Measurements from ENCODE around the gene XIRP2. TPM values are rescaled to one million over a fixed set of nuclear protein-coding genes. Genes with fewer than 3 reads are reported as not detected.
"Not testable (repeated sequence)": the region's sequence is repeated elsewhere in the genome, so short reads cannot be mapped to it uniquely, and the experiment has no call there.

The XIRP2 gene
- total RNA-seq, 1 donor from 2014 or later, result 0.28 TPM

DNA sequence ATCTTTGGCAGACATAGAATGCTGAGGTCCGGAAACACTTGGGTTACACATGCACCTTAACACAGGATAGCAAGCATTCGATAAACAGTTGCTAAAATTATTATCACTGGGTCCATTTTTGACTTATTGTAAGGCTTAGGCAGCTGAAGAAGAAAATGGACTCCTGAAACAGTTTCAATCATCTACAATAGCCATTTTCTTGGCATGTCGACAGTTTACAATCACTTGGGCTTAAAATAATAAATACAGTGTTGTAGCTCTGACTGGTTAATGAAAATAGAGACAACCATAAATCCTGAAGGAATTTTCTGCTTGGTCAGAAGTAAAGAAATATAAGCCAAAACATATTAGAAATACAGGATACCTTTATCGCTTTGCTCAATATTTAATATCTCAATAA lies 169.2 kb downstream of the XIRP2 start:
- ATAC-seq, result no peak

DNA sequence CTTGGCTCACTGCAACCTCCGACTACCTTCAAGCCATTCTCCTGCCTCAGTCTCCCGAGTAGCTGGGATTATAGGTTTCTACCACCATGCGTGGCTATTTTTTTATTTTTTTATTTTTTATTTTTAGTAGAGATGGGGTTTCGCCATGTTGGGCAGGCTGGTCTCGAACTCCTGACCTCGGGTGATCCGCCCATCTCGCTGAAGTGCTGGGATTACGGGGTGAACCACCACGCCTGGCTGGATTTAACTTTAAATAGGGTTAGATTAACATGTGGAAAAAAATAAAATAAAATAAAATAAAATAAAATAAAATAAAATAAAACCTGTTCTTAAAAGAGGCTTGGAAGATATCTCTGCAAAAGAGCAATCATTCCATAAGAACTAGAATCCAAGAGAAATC lies 170.9 kb downstream of the XIRP2 start:
- no peak for ATAC-seq

DNA sequence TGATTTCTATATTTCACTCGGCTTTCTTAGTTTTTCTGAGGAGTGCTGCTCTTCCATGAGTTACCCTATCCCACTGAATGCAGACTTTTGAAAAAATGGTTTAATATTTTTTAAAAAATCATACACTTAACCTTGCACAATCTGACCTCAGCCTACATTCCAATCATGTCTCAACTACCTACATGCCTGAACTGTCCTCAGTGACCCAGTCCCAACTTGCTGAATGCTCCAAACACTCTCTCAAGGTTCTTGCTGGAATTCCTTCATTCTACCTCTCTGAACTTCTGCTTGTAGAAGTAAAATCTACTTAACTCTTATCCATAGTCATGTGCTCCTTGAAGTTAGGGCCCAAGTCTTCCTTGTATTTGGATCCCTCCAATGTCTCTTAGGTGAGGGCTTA lies 181.6 kb downstream of the XIRP2 start:
- no peak for ATAC-seq

DNA sequence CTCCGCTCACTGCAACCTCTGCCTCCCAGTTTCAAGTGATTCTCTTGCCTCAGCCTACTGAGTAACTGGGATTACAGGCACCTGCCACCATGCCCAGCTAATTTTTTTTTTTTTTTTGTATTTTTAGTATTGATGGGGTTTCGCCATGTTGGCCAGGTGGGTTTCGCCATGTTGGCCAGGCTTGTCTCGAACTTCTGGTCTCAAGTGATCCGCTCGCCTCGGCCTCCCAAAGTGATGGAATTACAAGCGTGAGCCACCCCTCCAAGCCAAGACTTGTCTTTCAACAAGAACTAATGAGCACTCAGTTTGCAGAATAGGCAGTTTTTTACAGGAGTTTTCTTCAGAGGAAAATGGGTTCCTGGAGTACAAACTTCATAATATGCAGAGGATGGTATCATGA lies 187.4 kb downstream of the XIRP2 start:
- ATAC-seq, result not testable (repeated sequence)

DNA sequence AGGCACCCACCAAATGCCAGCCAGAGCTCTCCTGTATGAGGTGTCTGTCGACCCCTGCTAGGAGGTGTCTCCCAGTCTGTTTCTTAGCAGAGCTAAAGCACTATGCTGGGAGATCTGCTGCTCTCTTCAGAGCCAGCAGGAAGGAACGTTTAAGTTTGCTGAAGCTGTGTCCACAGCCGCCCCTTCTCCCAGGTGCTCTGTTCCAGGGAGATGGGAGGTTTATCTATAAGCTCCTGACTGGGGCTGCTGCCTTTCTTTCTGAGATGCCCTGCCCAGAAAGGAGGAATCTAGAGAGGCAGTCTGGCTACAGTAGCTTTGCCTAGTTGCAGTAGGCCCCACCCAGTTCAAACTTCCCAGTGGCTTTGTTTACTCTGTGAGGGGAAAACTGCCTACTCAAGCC lies 210.7 kb downstream of the XIRP2 start:
- not testable (repeated sequence) for ATAC-seq

DNA sequence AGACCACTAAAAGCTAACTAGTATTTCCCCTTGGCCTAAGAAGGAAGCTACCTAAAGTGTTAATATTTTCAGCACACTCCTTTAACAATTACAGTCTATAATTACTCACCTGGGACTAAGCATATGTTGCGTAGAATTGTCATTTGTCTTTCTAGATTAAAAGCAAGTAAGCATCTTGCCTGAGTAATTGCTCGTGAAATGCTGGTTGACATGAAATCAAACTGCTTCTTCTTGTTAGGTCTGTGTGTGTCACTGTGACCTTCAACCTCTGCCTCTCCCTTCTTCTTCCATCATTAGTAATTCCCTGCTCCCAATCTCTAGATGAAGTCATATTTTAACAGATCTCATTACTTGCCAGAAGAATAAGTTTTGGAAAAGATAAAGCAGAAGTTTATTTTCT lies 212.2 kb downstream of the XIRP2 start:
- no peak for ATAC-seq

DNA sequence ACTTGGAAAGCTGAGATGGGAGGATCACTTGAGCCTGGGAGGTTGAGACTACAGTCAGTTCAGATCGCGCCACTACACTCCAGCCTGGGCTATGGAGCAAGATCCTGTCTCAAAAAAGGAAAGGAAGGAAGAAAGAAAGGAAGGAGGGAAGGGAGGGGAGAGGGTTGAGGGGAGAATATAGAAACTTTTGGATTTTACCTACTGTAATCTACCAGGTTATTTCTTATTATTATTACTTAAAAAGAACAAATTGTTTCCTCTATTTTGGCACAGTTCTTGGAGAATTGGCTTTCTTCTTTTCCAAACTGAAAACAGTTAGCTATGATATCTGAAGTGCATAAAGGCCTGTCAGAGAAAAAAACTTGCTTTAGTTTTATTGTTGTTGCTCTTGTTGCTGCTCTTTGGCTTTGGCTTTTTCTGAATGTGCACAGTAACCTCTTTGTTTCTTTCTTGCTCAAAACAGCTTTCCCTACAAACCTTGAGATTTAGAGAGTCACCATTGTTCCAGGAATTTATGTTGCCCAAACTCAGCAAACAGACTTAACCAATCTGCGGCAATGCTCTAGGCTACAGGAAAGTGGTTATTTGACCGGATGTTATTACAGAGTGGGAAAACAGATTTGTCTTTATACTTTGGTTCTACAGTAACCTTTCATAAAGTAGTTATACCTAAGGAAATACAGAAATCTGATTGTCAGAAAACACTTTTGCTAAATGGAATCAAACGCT lies 214.9 kb downstream of the XIRP2 start:
- no peak for ATAC-seq

DNA sequence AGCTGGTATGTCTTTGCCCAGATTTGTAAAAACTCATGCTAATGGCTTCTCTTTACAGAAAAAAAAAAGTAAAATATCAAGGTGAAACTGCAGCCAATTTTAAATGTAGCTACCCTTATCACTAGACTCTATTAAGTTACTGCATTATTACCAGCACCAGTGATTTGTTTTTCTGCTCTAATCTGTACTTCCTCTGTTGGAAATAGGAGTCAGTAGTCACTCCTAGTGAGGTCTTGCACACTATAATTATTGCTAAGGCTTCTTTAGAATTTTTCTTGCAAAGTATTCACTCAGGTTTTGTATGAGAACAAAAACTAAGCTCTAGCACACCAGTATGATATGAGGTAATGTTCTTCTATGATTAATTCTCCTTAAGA lies 215.5 kb downstream of the XIRP2 start:
- no peak for ATAC-seq

DNA sequence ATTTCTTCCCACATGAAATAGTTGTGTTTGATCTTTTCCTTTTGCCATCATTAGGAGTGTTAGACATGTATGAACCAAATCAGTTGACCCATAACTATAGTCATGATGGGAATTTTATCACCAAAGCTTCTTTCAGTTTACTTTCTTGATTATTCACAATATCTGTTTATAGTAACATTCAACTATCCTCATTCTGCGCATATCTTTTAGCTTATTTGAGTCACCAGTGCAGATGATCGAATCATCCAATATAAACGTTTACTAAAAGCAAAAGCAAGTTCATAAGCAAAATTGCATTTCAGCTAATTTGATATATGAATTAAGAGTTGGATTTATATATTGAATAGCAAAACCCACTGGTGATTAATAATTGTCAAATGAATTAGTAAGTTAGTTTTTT lies 216.4 kb downstream of the XIRP2 start:
- ATAC-seq, result no peak

DNA sequence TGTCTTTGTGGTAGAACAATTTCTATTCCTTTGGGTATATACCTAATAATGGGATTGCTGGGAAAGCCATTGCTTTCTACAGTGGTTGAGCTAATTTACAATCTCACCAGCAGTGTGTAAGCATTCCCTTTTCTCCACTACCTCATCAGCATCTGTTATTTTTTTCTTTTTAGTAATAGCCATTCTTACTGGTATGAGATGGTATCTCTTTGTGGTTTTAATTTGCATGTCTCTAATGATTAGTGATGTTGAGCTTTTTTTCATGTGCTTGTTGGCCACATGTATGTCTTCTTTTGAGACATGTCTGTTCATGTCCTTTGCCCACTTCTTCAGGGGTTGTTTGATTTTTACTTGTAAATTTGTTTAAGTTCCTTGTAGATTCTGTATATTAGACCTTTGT lies 221.4 kb downstream of the XIRP2 start:
- ATAC-seq, result not testable (repeated sequence)

DNA sequence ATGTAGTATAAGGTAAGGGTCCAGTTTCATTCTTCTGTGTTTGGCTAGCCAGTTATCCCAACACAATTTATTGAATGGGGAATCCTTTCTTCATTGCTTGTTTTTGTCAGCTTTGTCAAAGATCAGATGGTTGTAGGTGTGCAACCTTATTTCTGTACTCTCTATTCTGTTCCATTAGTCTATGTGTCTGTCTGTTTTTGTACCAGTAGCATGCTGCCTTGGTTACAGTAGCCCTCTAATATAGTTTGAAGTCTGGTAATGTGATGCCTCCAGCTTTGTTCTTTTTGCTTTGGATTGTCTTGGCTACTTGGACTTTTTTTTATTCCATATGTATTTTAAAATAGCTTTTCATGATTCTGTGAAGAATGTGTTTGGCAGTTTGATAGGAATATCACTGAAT lies 222.1 kb downstream of the XIRP2 start:
- ATAC-seq, result no peak

DNA sequence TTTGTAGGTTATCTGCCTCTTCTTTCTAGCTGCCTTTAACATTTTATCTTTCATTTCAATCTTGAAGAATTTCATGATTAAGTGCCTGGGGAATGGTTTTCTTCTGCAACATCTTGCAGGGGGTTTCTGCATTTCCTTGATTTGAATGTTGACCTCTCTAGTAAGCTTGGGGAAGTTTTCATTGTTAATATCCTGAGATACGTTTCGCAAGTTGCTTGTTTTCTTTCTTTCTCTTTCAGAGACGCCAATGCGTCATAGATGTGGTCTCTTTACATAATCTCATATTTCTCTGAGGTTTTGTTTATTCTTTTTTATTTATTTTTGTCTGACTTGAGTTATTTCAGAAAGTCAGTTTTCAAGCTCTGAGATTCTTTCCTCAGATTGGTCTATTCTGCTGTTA lies 225.7 kb downstream of the XIRP2 start:
- ATAC-seq, result no peak

DNA sequence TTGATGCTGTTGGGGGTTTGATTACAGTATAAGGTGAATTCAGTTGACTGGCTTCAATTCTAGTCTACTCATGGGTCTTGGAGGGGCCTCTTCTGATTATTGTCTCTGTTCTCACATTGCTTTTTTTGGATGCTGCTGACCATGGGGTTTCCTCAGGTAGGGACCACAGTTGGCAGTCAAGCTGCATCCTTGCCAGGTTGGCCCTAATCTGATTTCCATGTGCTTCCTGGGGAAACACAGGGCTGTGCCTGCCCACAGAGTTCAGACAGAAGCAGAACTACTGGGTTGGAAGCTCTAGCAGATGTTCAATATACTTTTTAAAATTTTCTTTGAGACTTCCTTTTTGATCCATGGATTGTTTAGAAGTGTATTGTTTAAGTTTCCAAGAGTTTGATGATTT lies 227.3 kb downstream of the XIRP2 start:
- no peak for ATAC-seq

DNA sequence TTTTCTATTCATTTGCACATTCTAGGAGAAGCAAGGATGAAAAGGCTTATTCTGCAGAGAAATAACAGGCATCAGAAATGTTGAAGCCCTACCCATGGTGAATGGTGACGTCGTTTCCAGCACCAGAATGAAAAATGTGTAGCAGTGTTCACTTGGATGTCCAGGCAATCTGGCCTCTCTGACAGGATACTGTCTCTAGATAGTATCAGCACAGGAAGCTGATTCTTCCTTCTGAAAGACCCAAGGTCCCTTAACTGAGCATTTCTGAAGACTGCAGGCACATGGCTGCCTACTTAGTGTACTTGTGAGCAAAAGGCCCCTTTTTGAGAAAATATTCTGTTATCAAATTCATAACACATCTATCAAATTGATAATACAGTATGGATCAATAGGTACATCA lies 234.1 kb downstream of the XIRP2 start:
- ATAC-seq, result no peak

DNA sequence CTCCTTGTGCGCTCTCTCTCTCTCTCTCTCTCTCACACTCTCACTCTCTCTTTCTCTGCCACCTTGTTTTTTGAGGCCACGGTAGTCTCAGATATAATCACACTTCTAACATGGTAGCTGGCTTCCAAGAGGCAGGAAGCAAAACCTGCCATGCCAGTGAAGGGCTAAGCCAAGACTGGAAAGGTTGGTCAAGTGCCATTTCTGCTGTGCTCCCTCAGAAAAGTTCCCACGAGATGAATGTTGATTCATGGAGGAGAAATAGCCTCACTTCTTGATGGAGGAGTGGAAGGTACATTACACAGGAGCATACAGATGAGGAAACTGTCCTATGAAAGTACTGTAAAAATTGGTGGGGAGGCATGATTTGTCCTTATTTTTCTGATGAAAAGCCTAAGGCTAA lies 237.9 kb downstream of the XIRP2 start:
- no peak for ATAC-seq

DNA sequence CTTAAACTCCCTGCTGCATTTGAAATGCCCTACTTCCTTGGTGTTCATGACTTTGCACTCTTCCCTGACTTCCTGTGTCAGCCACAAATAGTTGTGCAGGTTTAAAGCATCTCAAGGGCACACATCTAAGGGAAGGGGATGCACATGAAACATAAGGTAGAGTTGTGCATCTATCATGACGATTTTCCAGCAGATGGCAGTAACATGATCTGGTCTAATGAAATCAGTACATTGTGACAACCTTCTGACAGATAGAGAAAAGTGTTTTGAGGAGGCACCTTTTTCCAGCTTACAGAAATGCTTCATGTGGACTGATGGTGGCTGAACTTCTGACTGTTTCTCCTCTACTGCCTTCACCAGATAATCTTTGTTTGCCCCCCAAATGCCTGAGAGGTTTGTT lies 238.9 kb downstream of the XIRP2 start:
- ATAC-seq, result no peak

DNA sequence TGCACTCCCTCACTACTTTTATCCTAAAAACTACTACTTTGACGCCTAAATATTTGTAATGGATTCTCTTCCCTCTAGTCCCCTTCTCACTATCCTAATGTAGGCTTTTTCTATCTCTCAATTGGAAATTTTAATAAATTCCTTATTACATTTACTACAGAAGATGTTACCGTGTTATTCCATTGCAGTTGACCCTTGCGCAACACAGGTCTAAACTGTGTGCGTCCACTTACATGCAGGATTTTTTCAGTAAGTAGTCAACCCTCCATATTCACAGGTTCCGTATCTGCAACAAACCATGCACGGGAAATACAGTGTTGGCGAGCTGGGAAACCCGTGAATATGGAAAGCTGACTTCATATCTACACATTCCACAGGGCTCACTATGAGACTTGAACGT lies 239.8 kb downstream of the XIRP2 start:
- no peak for ATAC-seq

DNA sequence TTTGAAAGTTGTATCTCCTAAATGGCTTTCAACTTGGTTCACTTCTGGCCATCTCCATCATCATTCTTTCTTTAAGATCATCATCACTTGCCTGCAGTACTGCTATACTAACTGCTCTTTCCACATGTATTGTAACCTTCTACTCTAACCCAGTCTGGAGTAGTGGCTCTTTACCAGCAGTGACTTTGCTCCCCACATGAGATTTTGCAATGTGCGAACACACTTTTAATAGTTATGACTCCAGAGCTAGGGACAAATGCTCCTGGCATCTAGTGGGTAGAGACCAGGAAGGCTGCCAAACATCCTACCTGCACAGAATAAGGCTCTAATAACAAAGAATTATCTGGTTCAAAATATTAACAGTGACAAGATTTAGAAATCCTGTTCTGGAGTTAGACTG lies 243.8 kb downstream of the XIRP2 start:
- no peak for ATAC-seq

DNA sequence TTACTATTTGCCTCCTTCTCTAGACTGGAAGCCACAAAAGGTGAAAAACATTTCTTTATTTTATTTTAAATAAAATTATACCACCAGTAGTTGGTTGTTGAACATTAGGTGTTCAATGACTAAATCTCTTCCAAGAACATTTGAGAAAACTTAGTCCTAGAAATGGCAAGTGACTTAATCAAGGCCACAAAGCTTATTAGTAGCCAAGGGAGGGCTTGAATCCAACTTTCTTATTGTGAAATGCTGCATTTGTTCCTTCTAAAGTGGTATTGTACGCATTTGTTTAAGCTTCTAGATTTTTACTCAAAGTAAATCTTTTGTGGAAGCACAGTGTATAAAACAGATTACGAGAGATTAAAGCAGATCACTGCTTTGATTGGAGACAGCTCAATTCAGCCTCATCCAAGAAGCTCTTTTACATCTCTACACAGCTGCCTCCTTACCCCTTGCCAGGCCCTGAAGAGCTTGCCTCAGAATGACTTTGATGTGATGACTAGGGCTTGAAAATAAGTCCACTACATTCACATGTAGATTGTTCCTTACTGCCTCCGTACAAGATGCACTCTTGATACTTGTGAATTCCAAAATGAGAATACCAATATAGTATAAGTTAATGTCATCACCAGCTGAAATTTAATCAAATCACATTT lies 244.8 kb downstream of the XIRP2 start:
- ATAC-seq, result no peak

DNA sequence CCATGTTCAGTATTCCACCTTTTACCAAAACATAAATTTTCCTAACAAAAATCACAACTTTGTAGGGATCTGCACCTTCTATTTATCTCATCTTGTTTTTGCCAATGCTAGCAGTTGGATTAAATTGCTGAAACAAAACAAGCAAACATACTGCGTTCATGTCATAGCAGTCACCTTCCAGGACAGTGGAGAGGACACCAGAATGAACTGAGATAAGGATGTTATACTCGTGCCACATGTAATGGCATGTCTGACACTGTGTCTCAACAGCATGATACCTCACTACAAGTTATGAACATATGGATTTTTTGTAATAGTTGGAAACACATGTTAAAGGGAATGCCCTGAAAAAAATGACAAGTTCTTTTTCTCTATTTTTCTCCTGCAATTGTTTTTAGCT lies 245.3 kb downstream of the XIRP2 start:
- ATAC-seq, result no peak

DNA sequence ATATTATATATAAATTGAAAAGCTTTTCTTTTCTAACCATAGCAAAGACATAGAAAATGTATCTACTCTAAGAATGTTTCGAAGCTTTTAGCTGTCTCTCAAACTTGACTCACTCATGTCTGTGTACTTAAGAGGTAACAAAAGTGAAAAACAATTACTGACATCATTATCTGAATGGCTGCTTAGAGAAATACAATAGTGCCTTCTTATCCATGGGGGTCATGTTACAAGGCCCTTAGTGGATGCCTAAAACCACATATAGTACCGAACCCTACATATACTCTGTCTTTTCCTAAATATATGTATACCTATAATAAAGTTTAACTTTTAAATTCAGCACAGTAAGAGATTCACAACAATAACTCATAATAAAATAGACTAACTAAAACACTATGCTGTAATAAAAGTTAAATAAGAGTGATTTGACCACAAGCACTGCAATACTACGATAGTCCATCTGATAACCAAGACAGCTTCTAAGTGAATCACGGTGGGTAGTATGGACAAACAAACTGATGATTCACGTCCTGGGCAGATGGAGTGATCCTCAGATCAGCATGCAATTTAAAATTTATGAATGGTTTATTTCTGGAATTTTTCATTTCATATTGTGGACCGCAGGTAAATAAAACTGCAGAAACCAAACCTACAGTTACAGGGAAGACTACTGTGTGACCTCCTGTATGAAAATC lies 246.2 kb downstream of the XIRP2 start:
- ATAC-seq, result no peak

DNA sequence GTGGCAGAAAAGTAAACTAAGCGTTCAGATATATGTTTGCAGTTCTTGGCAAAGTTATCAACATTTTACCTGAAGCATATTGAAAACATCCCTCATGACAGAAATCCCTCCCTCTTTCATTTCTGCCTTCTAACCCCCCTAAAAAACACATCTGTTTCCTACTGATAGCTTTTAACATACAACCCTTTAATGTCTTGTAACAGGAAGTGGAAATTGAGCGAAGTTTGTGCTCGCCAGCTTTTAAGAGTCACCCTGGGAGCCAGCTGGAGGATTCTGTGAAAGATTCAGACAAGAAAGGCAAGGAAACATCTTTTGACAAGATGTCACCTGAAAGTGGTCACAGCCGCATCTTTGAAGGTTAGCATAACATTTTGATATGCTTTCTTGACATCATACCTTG lies 247.4 kb downstream of the XIRP2 start:
- no peak for ATAC-seq

DNA sequence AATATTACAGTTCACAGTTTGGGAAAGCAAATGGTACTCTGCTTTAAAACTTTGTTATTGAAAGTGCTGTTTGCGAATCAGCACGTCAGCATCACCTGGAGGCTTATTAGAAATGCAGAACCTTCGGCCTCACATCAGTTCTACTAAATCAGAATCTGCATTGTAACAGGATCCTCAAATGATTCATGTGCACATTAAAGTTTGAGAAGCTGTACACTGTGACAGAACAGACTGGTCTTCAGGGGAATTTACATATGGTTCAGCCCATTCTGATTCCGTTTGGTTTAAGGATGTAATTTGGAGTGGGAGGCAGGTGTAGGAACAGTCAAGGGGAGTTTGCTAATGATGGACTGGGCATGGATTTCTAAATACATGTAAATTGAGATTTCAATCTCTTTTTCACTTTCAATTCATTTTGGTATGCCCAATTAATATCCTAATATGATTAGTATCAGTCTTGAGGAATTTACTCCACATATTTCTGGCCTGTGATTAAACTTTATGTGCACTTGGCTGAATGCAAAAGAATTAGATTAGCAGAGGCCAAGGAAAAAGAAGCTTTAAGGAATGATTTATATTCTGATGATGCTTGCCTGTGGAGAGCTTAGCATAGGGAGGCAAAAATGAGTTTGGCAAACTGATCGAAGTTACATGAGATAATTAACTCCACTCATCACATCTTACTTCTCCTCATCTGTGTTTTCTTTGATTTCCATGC lies 248.8 kb downstream of the XIRP2 start:
- no peak for ATAC-seq

DNA sequence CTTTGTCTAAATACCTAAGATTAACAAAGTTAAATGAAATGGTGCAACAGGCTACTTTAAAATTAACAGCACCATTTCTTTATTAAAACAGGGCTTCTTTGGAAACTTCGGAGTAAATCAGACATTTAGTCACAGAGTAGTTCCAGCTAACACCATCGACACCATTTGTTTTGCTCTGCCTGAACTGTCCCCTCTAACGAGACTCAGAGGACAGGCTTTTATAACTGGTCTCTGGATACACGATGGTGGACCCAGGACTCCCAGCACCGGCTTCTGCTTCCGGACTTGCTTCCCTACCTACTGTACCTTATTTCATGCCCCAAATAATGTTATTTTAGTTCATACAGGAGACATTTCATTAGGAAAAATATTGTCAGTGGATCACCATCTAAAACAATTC lies 252.1 kb downstream of the XIRP2 start:
- ATAC-seq, result no peak

Data from esophagus mucosa (tissue), 1 donor.